Thoracic aorta (tissue), 2 donors: ENCODE results near the gene PPP1R14D. TPM values are rescaled to one million over a fixed set of nuclear protein-coding genes. Genes with fewer than 3 reads are reported as not detected.
A peak's percentile ranks its signal among the peaks of the same experiment; 100 is the strongest.
"Not testable (repeated sequence)": the region's sequence is repeated elsewhere in the genome, so short reads cannot be mapped to it uniquely, and the experiment has no call there.

Experiments
- ATAC-seq: fragments of 150-250 bp; one replicate; pipeline ENCODE4 v1.8.0; 2017; ENCODE audit warnings: low read depth; ENCODE audit not compliant: insufficient number of reproducible peaks, low FRiP score
- DNase-seq: peaks from one replicate; pipeline ENCODE4 v3.0.0-alpha.2; 2020; ENCODE audit warnings: low spot score
- H3K27ac ChIP-seq, 2 donors: fragments of 200-600 bp; sonication (generic); 1 replicate in 1 of 2; 2 replicates in 1 of 2; pipeline ENCODE4 v1.5.1; 2016; ENCODE audit warnings: mild to moderate bottlenecking in 2 of 2, moderate library complexity in 2 of 2
- H3K27me3 ChIP-seq: fragments of 200-600 bp; sonication (generic); replicated peaks from 2 replicates; pipeline ENCODE4 v1.6.0; 2016; ENCODE audit warnings: mild to moderate bottlenecking; ENCODE audit not compliant: insufficient read depth
- H3K36me3 ChIP-seq: fragments of 200-600 bp; sonication (generic); one replicate; pipeline ENCODE4 v1.5.1; 2016
- H3K4me1 ChIP-seq, 2 donors: fragments of 200-600 bp; sonication (generic); 1 replicate in 1 of 2; 2 replicates in 1 of 2; pipeline versions ENCODE4 v1.5.1 to v1.6.0; 2016; ENCODE audit warnings: low read depth in 2 of 2, mild to moderate bottlenecking in 1 of 2; ENCODE audit not compliant: control insufficient read depth in 1 of 2
- H3K4me3 ChIP-seq: fragments of 200-600 bp; sonication (generic); 2 replicates; pipeline ENCODE4 v1.5.1; 2016; ENCODE audit warnings: mild to moderate bottlenecking
- H3K9me3 ChIP-seq: fragments of 200-600 bp; sonication (generic); 2 replicates; pipeline ENCODE4 v1.5.1; 2016
- total RNA-seq, 2 donors: library from RNA; depleted of rRNA; stranded (reverse); fragments of >200 nt; gene quantifications; one replicate each; pipeline versions ENCODE4 v1.1.0 to v1.2.3, GENCODE V29; 2016
- TF ChIP-seq, protein P1 (sequence below): fragments of 200-600 bp; sonication (generic); IDR thresholded peaks from one replicate; pipeline ENCODE4 v1.5.1; 2019; ENCODE audit warnings: antibody characterized with exemption

Gene PPP1R14D
- total RNA-seq, 2 donors from 2014 or later, result not detected

DNA sequence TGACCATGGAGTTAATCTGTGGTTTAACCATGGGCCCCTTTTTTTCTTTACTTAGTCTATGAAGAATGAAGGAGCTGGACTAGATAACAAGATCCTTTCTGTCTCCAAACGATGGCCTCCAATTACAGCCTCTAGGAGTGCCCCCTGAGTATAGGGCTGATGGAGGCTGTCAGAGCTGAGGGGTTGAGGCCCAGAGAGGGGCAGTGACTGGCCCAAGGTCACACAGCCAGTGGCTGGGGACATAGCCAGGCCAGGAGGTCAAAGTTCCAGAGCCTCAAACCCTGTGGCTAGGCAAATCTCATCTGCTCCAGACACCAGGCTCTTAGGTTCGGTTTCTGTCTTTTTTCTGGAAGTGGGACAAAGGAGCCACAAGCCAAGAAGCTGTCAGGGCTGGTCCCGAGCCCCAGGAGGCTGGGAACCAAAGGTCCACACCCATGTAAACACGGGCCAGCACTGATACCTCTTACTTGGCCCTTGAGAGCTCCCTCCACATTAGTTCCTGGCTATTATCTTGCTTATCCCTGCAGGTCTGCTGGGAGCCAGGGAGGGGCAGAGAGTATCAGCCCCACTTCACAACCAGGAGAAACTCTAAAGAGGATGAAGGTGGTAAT lies 35.3 kb upstream of the PPP1R14D start:
- H3K27me3 ChIP-seq, result no peaks in the 10 kb centered on the region

DNA sequence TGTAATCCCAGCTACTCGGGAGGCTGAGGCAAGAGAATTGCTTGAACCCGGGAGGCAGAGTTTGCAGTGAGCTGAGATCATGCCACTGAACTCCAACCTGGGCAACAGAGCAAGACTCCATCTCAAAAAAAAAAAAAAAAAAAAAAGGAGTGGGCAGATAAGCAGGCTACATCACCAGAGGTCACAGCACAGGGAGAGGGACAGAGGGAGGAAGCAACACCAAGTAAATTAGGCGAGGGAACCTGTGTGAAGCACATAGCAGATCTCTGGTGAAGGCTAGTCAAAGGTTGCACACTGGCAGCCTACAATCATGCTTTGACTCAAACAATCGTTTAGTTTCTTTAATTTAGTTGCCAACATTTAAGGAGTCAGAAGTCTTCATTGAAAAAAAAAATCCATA lies 32.6 kb upstream of the PPP1R14D start:
- ATAC-seq, H3K27me3 ChIP-seq, DNase-seq, H3K9me3 ChIP-seq, H3K27ac ChIP-seq, H3K36me3 ChIP-seq, H3K4me3 ChIP-seq, H3K4me1 ChIP-seq: not testable (repeated sequence)

More for the DNA sequence above, 35.3 kb upstream of the PPP1R14D start:
- H3K27ac ChIP-seq, result no peak overlapping the region
- TF ChIP-seq, protein P1, sequence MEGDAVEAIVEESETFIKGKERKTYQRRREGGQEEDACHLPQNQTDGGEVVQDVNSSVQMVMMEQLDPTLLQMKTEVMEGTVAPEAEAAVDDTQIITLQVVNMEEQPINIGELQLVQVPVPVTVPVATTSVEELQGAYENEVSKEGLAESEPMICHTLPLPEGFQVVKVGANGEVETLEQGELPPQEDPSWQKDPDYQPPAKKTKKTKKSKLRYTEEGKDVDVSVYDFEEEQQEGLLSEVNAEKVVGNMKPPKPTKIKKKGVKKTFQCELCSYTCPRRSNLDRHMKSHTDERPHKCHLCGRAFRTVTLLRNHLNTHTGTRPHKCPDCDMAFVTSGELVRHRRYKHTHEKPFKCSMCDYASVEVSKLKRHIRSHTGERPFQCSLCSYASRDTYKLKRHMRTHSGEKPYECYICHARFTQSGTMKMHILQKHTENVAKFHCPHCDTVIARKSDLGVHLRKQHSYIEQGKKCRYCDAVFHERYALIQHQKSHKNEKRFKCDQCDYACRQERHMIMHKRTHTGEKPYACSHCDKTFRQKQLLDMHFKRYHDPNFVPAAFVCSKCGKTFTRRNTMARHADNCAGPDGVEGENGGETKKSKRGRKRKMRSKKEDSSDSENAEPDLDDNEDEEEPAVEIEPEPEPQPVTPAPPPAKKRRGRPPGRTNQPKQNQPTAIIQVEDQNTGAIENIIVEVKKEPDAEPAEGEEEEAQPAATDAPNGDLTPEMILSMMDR, result no peak
- no peaks in the 10 kb centered on the region for H3K36me3 ChIP-seq
- no peak overlapping the region for H3K4me3 ChIP-seq
- no peaks in the 10 kb centered on the region for H3K9me3 ChIP-seq
- H3K4me1 ChIP-seq, result no peaks in the 10 kb centered on the region
- DNase-seq, result no peak
- ATAC-seq, result no peak

DNA sequence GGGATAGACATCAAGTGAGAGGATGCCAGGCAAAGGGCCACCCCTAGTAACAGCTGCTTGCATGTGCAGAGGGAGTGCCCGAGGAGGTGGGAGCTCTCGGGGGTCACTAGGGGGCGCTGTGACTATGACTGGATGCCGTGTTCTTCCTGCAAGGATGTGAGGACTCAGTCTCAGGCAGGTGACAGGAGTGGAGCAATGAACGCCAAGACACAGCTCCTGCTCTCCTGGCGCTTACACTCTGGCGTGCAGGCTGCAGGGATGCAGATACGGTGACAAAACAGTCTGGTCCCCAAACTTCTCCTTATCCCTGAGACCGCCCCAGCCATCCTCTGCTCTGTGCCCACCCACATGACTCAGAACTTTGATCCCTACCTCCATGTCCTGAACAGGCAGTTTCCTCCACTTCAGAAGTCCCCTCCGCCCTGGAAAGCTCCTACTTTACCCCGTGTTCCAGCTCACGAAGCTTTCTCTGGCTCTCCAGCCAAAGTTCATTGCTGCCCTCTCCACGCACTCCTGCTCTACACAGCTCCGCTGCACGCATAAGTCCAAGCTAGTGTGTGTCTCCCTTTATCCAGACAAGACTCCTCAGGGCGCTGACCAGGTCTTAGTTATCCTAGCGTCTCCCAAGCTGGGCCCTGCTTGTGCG lies 30.8 kb upstream of the PPP1R14D start:
- DNase-seq, result no peak
- Histone ChIP-seq H3K9me3 (no peaks in the 10 kb centered on the region), H3K27me3 (no peaks in the 10 kb centered on the region), H3K4me1 (no peaks in the 10 kb centered on the region), H3K36me3 (no peaks in the 10 kb centered on the region), H3K27ac (no peak overlapping the region), H3K4me3 (no peak overlapping the region)
- no peak for ATAC-seq
- TF ChIP-seq, protein P1, result peak; percentile 62

DNA sequence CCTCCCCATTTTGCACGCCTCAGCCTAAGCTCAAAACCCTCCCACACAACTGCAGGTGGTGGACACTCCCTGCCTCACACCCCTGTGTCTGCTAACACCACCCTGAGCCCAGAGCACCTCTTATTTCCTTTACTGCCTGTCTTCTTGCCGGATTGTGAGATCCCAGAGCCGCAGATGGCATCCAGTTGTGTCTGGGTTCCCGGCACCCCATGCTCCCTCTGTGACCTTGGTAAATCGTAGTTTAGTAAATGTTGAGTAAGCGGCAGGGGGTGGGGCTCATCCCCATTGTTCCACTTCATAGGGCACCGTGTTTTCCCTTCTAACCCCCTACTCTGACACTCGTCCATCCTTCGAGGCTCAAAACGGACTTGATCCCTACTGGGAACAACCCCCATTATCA lies 30.2 kb upstream of the PPP1R14D start:
- DNase-seq (no peak), ATAC-seq (no peak)
- Histone ChIP-seq H3K36me3 (no peaks in the 10 kb centered on the region), H3K27ac (no peak overlapping the region), H3K27me3 (no peaks in the 10 kb centered on the region), H3K4me1 (no peaks in the 10 kb centered on the region), H3K4me3 (no peak overlapping the region), H3K9me3 (no peaks in the 10 kb centered on the region)
- TF ChIP-seq, protein P1, result no peak

DNA sequence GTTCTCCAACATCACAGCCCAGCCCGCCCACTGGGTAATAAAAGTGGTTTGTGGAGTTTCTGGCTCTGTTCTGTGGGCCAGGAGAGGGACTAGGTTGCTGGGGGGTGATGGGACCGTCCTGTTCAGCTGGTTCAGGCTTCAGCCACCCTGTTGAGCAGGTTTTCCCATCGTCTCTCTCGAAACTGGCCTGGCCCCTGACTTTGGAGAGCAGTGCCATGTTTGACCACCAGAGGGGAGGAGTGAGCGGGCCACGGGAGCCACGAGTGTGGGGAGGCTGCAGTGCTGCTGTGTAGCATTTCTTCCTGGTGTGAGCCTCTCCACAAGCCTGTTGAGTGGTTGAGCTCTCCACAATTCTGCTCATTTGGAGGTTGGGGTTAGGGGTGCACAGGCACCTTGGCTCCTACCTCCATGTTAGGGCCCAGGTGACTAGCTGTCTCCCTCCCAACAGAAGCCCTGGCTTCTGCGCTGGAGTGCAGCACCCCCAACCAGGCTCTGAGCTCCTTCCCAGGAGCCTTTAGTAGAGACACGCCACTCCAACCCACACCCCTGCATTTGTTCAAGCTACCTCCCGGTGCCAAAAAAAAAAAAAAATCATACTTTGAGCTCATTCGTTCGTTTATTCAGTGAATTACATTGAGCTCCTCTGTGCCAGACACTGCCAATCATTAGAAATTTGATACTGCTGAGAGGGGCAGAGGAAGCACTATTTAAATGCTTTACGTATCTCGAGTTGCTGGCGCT lies 29.3 kb upstream of the PPP1R14D start:
- TF ChIP-seq, protein P1, result peak; percentile 91
- Histone ChIP-seq H3K4me3 (no peak overlapping the region), H3K9me3 (no peaks in the 10 kb centered on the region), H3K27me3 (no peaks in the 10 kb centered on the region), H3K36me3 (no peaks in the 10 kb centered on the region), H3K4me1 (no peaks in the 10 kb centered on the region), H3K27ac (no peak overlapping the region)
- DNase-seq (peak; percentile 39), ATAC-seq (peak; percentile 63)
